ENCODE data around the gene TBC1D17. TPM values are rescaled to one million over a fixed set of nuclear protein-coding genes. Genes with fewer than 3 reads are reported as not detected.

Gene TBC1D17
- total RNA-seq, 1 donor from 2014 or later, result 29.1 TPM

GRCh38 chr19:49889687-49890348 is 12.3 kb downstream of the TBC1D17 start:
- DNase-seq (ENCODE audit: low read depth) (peak; percentile 44), FAIRE-seq (no peak)
- H3K36me3 ChIP-seq (ENCODE audit: insufficient read depth, low read length), result no peaks in the 10 kb centered on the region
- H3K9ac ChIP-seq (ENCODE audit: low read length), result no peak overlapping the region
- no peaks in the 10 kb centered on the region for H3K27me3 ChIP-seq (ENCODE audit: insufficient read depth, low read length)
- no peaks in the 10 kb centered on the region for H3K4me1 Mint-ChIP-seq (ENCODE audit: low read depth, unreplicated experiment)
- no peaks in the 10 kb centered on the region for H3K79me2 ChIP-seq (ENCODE audit: insufficient read depth, low read length)
- H3K4me1 ChIP-seq (ENCODE audit: insufficient read depth, low read length), result peaks cover 3% of the 10 kb centered on the region
- no peaks in the 10 kb centered on the region for H4K20me1 ChIP-seq (ENCODE audit: insufficient read depth, low read length)
- H3K27ac Mint-ChIP-seq (ENCODE audit: unreplicated experiment), result no peak overlapping the region
- no peak for TF ChIP-seq EZH2 (IDR thresholded peaks at IDR 0.05; ENCODE audit: insufficient read depth, low read length)
- TF ChIP-seq CTCF (IDR thresholded peaks at IDR 0.05; ENCODE audit: insufficient read depth, low read depth, low read length), result peak; percentile 34
- peaks cover 29% of the 10 kb centered on the region for H3K27me3 Mint-ChIP-seq (ENCODE audit: low read depth, unreplicated experiment)
- peaks cover 7% of the 10 kb centered on the region for H3K9me3 ChIP-seq (ENCODE audit: insufficient read depth, low read depth, low read length)
- no peak overlapping the region for H3K27ac ChIP-seq (ENCODE audit: low read depth, low read length)
- H3K4me3 Mint-ChIP-seq (ENCODE audit: unreplicated experiment), result no peak overlapping the region
- H3K4me2 ChIP-seq (ENCODE audit: low read length), result peak overlapping the region; percentile 62
- H3K36me3 Mint-ChIP-seq (ENCODE audit: low read depth, unreplicated experiment), result peaks cover 5% of the 10 kb centered on the region
- no peaks in the 10 kb centered on the region for H3K9me3 Mint-ChIP-seq (ENCODE audit: unreplicated experiment)
- H2AFZ ChIP-seq (ENCODE audit: low read depth, low read length), result peak overlapping the region; percentile 66
- peak overlapping the region; percentile 19 for H3K4me3 ChIP-seq (ENCODE audit: insufficient read depth, low read depth, low read length)

GRCh38 chr19:49890349-49891311 is 13.1 kb downstream of the TBC1D17 start:
- Mint-ChIP-seq H3K4me3 (ENCODE audit: unreplicated experiment) (peak overlapping the region; percentile 29), H3K36me3 (ENCODE audit: low read depth, unreplicated experiment) (peaks cover 3% of the 10 kb centered on the region), H3K9me3 (ENCODE audit: unreplicated experiment) (no peaks in the 10 kb centered on the region), H3K27ac (ENCODE audit: unreplicated experiment) (no peak overlapping the region), H3K4me1 (ENCODE audit: low read depth, unreplicated experiment) (no peaks in the 10 kb centered on the region), H3K27me3 (ENCODE audit: low read depth, unreplicated experiment) (peaks cover 30% of the 10 kb centered on the region)
- Histone ChIP-seq H3K4me1 (ENCODE audit: insufficient read depth, low read length) (peaks cover 3% of the 10 kb centered on the region), H3K4me3 (ENCODE audit: insufficient read depth, low read depth, low read length) (peak overlapping the region; percentile 19), H3K27ac (ENCODE audit: low read depth, low read length) (no peak overlapping the region), H3K36me3 (ENCODE audit: insufficient read depth, low read length) (no peaks in the 10 kb centered on the region), H3K9ac (ENCODE audit: low read length) (no peak overlapping the region), H2AFZ (ENCODE audit: low read depth, low read length) (peak overlapping the region; percentile 66), H3K4me2 (ENCODE audit: low read length) (peak overlapping the region; percentile 62), H3K9me3 (ENCODE audit: insufficient read depth, low read depth, low read length) (peaks cover 7% of the 10 kb centered on the region), H3K79me2 (ENCODE audit: insufficient read depth, low read length) (no peaks in the 10 kb centered on the region), H4K20me1 (ENCODE audit: insufficient read depth, low read length) (no peaks in the 10 kb centered on the region), H3K27me3 (ENCODE audit: insufficient read depth, low read length) (no peaks in the 10 kb centered on the region)
- DNase-seq (ENCODE audit: low read depth) (no peak), FAIRE-seq (no peak)
- no peak for TF ChIP-seq EZH2 (IDR thresholded peaks at IDR 0.05; ENCODE audit: insufficient read depth, low read length)
- no peak for TF ChIP-seq CTCF (IDR thresholded peaks at IDR 0.05; ENCODE audit: insufficient read depth, low read depth, low read length)
